C4-2B (cell line): Measurements from ENCODE around the gene ZNF598.
A peak's percentile ranks its signal among the peaks of the same experiment; 100 is the strongest.

Experiments used
- CTCF ChIP-seq: fragments of 450-650 bp; conservative IDR thresholded peaks from 2 replicates; pipeline ENCODE4 v1.5.1; 2017; ENCODE audit warnings: mild to moderate bottlenecking
- ZFX ChIP-seq: fragments of 450-650 bp; IDR thresholded peaks from 2 replicates; pipeline ENCODE4 v1.6.1; 2017

- TF ChIP-seq CTCF (peak; percentile 95), ZFX (peak; percentile 69; the same call in 1 of the 2 replicates)
Measured at GRCh38 chr16:1959269-1960039, 50.2 kb downstream of the ZNF598 start, which contains the start of gene NDUFB10.
